ENCODE measurements around the gene PPP1R9B. TPM values are rescaled to one million over a fixed set of nuclear protein-coding genes. Genes with fewer than 3 reads are reported as not detected.

Gene PPP1R9B
- total RNA-seq, 1 donor from 2014 or later, result 73.6 TPM

- Histone ChIP-seq H2AFZ (ENCODE audit: low read depth, low read length) (no peak overlapping the region), H3K9ac (ENCODE audit: low read length) (peak overlapping the region; percentile 61), H4K20me1 (ENCODE audit: insufficient read depth, low read length) (peaks cover 97% of the 10 kb centered on the region), H3K4me2 (ENCODE audit: low read length) (peak overlapping the region; percentile 32), H3K9me3 (ENCODE audit: insufficient read depth, low read depth, low read length) (no peaks in the 10 kb centered on the region), H3K27ac (ENCODE audit: low read depth, low read length) (peak overlapping the region; percentile 79), H3K27me3 (ENCODE audit: insufficient read depth, low read length) (no peaks in the 10 kb centered on the region), H3K36me3 (ENCODE audit: insufficient read depth, low read length) (peaks cover 84% of the 10 kb centered on the region), H3K4me3 (ENCODE audit: insufficient read depth, low read depth, low read length) (no peak overlapping the region), H3K79me2 (ENCODE audit: insufficient read depth, low read length) (peaks cover 47% of the 10 kb centered on the region), H3K4me1 (ENCODE audit: insufficient read depth, low read length) (peaks cover 70% of the 10 kb centered on the region)
- H3K36me3 Mint-ChIP-seq (ENCODE audit: low read depth, unreplicated experiment), result peaks cover 30% of the 10 kb centered on the region
- FAIRE-seq (no peak), DNase-seq (ENCODE audit: low read depth) (peak; percentile 57)
- H3K9me3 Mint-ChIP-seq (ENCODE audit: unreplicated experiment), result no peaks in the 10 kb centered on the region
- H3K4me1 Mint-ChIP-seq (ENCODE audit: low read depth, unreplicated experiment), result peaks cover 50% of the 10 kb centered on the region
- TF ChIP-seq, protein P1, sequence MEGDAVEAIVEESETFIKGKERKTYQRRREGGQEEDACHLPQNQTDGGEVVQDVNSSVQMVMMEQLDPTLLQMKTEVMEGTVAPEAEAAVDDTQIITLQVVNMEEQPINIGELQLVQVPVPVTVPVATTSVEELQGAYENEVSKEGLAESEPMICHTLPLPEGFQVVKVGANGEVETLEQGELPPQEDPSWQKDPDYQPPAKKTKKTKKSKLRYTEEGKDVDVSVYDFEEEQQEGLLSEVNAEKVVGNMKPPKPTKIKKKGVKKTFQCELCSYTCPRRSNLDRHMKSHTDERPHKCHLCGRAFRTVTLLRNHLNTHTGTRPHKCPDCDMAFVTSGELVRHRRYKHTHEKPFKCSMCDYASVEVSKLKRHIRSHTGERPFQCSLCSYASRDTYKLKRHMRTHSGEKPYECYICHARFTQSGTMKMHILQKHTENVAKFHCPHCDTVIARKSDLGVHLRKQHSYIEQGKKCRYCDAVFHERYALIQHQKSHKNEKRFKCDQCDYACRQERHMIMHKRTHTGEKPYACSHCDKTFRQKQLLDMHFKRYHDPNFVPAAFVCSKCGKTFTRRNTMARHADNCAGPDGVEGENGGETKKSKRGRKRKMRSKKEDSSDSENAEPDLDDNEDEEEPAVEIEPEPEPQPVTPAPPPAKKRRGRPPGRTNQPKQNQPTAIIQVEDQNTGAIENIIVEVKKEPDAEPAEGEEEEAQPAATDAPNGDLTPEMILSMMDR (IDR thresholded peaks at IDR 0.05; ENCODE audit: insufficient read depth, low read depth, low read length), result no peak
- H3K27ac Mint-ChIP-seq (ENCODE audit: unreplicated experiment), result peak overlapping the region; percentile 94
- peak overlapping the region; percentile 57 for H3K4me3 Mint-ChIP-seq (ENCODE audit: unreplicated experiment)
- H3K27me3 Mint-ChIP-seq (ENCODE audit: low read depth, unreplicated experiment), result no peaks in the 10 kb centered on the region
Observed at GRCh38 chr17:50188531-50188920, 38.0 kb upstream of the PPP1R9B start.

DNA sequence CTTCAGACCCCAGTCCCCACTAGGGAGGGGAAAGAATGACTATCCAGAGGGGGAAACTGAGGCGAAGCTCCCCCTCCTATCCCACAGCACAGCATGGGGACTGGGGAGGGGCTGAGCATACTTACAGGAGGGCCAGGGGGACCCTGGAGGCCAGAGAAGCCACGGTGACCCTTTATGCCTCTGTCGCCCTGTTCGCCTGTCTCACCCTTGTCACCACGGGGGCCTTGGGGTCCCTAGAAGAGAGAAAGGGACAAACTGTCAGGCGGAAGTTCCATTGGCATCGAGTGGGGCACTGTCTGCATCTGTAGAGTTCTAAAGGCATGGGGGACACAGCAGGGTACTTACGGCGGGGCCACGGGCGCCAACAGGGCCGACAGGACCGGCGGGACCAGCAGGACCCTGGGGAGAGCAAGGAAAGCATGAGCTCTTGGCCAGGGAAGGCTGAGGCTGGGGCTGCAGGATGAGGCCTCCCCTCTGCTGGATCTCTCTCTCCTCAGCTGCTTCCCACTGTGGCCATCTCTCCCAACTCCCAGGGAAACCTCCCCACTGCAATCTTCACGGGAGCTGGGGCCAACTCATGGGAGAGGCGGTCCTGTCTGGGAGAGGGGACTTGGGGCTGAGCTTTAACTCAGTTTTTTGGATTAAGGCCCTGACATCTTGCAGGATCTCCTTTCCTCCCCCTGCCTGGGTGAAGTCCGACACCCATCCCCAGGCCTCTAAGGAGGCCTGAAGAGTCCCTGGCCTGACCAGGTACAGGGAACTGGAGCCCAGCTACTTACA, 37.5 kb upstream of the PPP1R9B start:
- Mint-ChIP-seq H3K27ac (ENCODE audit: unreplicated experiment) (peak overlapping the region; percentile 94), H3K9me3 (ENCODE audit: unreplicated experiment) (no peaks in the 10 kb centered on the region), H3K4me3 (ENCODE audit: unreplicated experiment) (peak overlapping the region; percentile 76), H3K27me3 (ENCODE audit: low read depth, unreplicated experiment) (no peaks in the 10 kb centered on the region), H3K4me1 (ENCODE audit: low read depth, unreplicated experiment) (peaks cover 50% of the 10 kb centered on the region), H3K36me3 (ENCODE audit: low read depth, unreplicated experiment) (peaks cover 31% of the 10 kb centered on the region)
- H3K4me2 ChIP-seq (ENCODE audit: low read length), result peak overlapping the region; percentile 32
- no peaks in the 10 kb centered on the region for H3K9me3 ChIP-seq (ENCODE audit: insufficient read depth, low read depth, low read length)
- H3K36me3 ChIP-seq (ENCODE audit: insufficient read depth, low read length), result peaks cover 82% of the 10 kb centered on the region
- H2AFZ ChIP-seq (ENCODE audit: low read depth, low read length), result no peak overlapping the region
- TF ChIP-seq, protein P1 (IDR thresholded peaks at IDR 0.05; ENCODE audit: insufficient read depth, low read depth, low read length), result no peak
- no peak for TF ChIP-seq EZH2 (IDR thresholded peaks at IDR 0.05; ENCODE audit: insufficient read depth, low read length)
- H3K79me2 ChIP-seq (ENCODE audit: insufficient read depth, low read length), result peaks cover 43% of the 10 kb centered on the region
- no peaks in the 10 kb centered on the region for H3K27me3 ChIP-seq (ENCODE audit: insufficient read depth, low read length)
- FAIRE-seq (no peak), DNase-seq (ENCODE audit: low read depth) (peak; percentile 73)
- no peak overlapping the region for H3K4me3 ChIP-seq (ENCODE audit: insufficient read depth, low read depth, low read length)
- H3K27ac ChIP-seq (ENCODE audit: low read depth, low read length), result peak overlapping the region; percentile 79
- H3K9ac ChIP-seq (ENCODE audit: low read length), result peak overlapping the region; percentile 61
- H3K4me1 ChIP-seq (ENCODE audit: insufficient read depth, low read length), result peaks cover 67% of the 10 kb centered on the region
- peaks cover 97% of the 10 kb centered on the region for H4K20me1 ChIP-seq (ENCODE audit: insufficient read depth, low read length)

DNA sequence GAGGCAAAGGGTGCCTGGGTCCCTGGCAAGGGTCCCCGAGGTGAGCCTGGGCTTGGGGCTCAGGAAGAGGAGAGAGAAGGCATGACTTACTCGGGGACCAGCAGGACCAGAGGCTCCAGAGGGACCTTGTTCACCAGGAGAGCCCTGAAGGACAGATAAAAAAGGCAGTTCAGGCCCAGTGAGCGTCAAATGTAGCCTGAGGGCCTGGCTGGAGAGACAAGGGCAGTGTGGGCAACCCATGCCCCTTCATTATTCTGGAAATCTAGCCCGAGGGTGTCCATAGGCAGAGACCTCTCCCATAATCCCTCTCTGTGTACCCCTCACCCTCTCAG, 36.9 kb upstream of the PPP1R9B start:
- DNase-seq (ENCODE audit: low read depth) (no peak), FAIRE-seq (no peak)
- no peak overlapping the region for H2AFZ ChIP-seq (ENCODE audit: low read depth, low read length)
- H3K27ac ChIP-seq (ENCODE audit: low read depth, low read length), result peak overlapping the region; percentile 79
- H3K9me3 ChIP-seq (ENCODE audit: insufficient read depth, low read depth, low read length), result no peaks in the 10 kb centered on the region
- H3K79me2 ChIP-seq (ENCODE audit: insufficient read depth, low read length), result peaks cover 38% of the 10 kb centered on the region
- peaks cover 80% of the 10 kb centered on the region for H3K36me3 ChIP-seq (ENCODE audit: insufficient read depth, low read length)
- H3K4me3 ChIP-seq (ENCODE audit: insufficient read depth, low read depth, low read length), result no peak overlapping the region
- Mint-ChIP-seq H3K4me3 (ENCODE audit: unreplicated experiment) (peak overlapping the region; percentile 54), H3K27ac (ENCODE audit: unreplicated experiment) (peak overlapping the region; percentile 94), H3K9me3 (ENCODE audit: unreplicated experiment) (no peaks in the 10 kb centered on the region), H3K4me1 (ENCODE audit: low read depth, unreplicated experiment) (peaks cover 56% of the 10 kb centered on the region), H3K27me3 (ENCODE audit: low read depth, unreplicated experiment) (no peaks in the 10 kb centered on the region), H3K36me3 (ENCODE audit: low read depth, unreplicated experiment) (peaks cover 35% of the 10 kb centered on the region)
- no peak for TF ChIP-seq EZH2 (IDR thresholded peaks at IDR 0.05; ENCODE audit: insufficient read depth, low read length)
- TF ChIP-seq, protein P1 (IDR thresholded peaks at IDR 0.05; ENCODE audit: insufficient read depth, low read depth, low read length), result no peak
- H3K4me1 ChIP-seq (ENCODE audit: insufficient read depth, low read length), result peaks cover 61% of the 10 kb centered on the region
- H4K20me1 ChIP-seq (ENCODE audit: insufficient read depth, low read length), result peaks cover 95% of the 10 kb centered on the region
- no peaks in the 10 kb centered on the region for H3K27me3 ChIP-seq (ENCODE audit: insufficient read depth, low read length)
- H3K4me2 ChIP-seq (ENCODE audit: low read length), result peak overlapping the region; percentile 45
- peak overlapping the region; percentile 61 for H3K9ac ChIP-seq (ENCODE audit: low read length)

All from astrocyte (in vitro differentiated cells and primary cell).